ENCODE data around the gene SALL3.

DNA sequence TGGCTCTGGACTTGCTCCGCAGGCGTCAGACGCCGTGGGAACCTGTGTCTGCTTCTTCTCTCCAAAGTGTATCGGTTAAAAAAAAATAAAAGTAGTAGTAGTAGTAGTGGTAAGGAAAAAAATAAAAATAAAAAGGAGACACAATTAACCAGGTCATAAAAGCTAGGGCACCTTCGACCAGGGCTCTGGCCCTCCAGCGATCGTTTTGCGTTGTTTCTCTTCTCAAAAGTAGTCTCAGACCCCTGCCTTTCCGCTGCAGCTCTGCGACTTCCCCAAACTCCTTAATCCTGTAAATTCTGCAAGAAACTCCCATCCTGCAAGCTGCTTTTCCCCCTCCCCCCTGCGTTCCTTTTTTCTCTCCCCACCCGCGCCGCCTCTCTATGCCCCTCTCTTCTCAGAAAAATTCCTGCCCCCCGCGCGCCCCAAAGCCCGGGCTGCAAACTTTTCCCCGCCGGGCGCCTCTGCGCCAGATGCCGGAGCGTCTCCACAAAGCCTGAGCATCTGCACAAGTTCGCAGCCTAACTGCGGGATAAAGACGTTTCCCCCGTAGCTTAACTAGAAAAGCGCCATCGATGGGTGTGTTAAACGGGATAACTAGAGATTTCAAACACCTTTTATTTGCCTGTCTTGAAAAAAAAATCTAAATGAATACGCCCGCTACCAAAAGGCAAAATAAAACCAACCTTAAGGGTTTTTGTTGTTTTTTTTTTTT, 1.8 kb upstream of the SALL3 start:
- no peak for TF ChIP-seq POLR2A (IDR thresholded peaks at IDR 0.05)
- TF ChIP-seq, protein P1, sequence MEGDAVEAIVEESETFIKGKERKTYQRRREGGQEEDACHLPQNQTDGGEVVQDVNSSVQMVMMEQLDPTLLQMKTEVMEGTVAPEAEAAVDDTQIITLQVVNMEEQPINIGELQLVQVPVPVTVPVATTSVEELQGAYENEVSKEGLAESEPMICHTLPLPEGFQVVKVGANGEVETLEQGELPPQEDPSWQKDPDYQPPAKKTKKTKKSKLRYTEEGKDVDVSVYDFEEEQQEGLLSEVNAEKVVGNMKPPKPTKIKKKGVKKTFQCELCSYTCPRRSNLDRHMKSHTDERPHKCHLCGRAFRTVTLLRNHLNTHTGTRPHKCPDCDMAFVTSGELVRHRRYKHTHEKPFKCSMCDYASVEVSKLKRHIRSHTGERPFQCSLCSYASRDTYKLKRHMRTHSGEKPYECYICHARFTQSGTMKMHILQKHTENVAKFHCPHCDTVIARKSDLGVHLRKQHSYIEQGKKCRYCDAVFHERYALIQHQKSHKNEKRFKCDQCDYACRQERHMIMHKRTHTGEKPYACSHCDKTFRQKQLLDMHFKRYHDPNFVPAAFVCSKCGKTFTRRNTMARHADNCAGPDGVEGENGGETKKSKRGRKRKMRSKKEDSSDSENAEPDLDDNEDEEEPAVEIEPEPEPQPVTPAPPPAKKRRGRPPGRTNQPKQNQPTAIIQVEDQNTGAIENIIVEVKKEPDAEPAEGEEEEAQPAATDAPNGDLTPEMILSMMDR (IDR thresholded peaks at IDR 0.05), result no peak
- TF ChIP-seq POLR2AphosphoS5 (IDR thresholded peaks at IDR 0.05), result no peak
